EH (cell line): ENCODE results near the gene LGALS9C.
"Not testable (repeated sequence)": the region's sequence is repeated elsewhere in the genome, so short reads cannot be mapped to it uniquely, and the experiment has no call there.

Experiments used
- DNase-seq: peaks from one replicate; pipeline ENCODE4 v3.0.0-alpha.2; 2015; ENCODE audit warnings: low read depth

LGALS9C gene

DNA sequence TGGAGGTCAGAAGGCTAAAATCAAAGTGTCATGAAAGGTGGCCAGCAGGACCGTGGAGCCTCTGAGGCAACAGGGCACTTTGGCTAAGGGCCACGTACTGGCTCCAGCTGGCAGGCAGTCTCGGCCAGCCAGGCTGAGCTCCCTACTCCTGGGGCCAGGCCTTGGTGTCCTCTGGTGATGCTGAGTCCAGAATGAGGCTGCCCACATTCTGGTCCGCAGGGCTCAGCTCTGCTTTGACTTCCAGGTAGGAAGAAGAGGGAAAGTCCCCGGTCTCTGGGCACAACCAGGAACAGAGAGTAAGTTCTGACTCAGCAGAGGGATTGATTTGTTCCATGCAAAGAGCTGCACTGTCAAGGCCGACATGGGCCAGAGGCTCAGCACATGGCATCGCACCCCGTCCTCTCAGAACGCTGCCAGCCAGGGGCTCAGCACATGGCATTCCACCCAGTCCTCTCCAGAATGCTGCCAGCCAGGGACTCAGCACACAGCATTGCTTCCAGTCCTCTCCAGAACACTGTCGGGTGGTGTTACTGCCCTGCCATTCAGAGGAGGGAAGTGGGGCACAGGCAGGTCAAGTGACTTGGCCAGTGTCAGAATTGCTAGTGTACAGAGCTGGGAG lies 2.5 kb downstream of the LGALS9C start:
- not testable (repeated sequence) for DNase-seq

DNA sequence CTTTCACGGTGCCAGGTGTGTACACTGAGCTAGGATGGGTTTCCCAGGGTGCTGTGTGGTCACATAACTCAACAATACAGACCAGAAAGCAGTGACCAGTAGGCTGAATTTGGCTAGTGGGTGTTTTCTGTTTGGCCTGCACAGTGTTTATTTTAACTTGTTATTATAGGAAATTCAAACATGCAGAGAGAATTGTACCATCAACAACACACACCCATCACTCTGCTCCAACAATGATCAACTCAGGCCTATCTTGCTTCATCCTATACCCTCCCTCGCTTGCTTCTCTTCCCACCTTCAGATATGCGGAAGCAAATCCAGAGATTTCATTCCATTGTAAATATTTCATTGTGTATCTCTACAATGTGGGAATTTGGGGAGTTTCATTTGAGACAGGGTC lies 5.2 kb downstream of the LGALS9C start:
- not testable (repeated sequence) for DNase-seq

- not testable (repeated sequence) for DNase-seq
These were observed 9.4 kb downstream of the LGALS9C start for GRCh38 chr17:18485936-18486464.

DNA sequence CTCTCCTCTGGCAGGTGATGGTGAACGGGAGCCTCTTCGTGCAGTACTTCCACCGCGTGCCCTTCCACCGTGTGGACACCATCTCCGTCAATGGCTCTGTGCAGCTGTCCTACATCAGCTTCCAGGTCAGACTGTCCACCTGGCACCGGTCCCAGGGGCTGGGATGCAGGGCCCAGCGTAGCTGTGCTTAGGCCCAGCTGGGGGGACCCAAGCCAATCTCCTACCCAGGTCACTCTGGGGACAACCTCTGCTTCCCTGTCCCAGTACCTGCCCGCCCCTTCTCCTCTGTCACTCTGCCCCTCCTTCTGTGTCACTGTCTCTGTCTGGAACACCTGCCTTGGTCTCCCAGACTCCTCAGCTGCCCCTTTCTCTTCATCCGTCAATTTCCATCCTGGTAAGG lies 11.0 kb downstream of the LGALS9C start:
- DNase-seq, result not testable (repeated sequence)

GRCh38 chr17:18488622-18489021 lies 12.0 kb downstream of the LGALS9C start:
- not testable (repeated sequence) for DNase-seq

DNA sequence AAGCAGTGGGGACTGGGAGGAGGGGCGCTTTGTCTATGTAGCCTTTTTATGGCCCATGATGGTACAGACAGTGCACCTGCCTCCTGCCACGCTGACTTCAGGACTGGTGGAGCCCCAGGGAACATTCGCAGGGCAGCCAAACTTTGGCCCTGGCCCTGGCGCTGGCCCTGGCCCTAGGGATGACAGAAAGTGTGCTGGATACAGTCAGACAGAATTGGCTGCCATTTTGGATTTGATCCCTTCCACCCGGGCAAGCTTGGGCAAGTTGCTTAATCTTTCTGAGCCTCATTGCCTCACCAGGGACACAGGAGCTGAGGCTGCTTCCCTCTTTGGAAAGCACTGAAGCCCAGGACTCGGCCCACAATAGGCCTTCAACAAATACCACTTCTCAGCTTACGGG lies 13.4 kb downstream of the LGALS9C start:
- DNase-seq, result not testable (repeated sequence)

DNA sequence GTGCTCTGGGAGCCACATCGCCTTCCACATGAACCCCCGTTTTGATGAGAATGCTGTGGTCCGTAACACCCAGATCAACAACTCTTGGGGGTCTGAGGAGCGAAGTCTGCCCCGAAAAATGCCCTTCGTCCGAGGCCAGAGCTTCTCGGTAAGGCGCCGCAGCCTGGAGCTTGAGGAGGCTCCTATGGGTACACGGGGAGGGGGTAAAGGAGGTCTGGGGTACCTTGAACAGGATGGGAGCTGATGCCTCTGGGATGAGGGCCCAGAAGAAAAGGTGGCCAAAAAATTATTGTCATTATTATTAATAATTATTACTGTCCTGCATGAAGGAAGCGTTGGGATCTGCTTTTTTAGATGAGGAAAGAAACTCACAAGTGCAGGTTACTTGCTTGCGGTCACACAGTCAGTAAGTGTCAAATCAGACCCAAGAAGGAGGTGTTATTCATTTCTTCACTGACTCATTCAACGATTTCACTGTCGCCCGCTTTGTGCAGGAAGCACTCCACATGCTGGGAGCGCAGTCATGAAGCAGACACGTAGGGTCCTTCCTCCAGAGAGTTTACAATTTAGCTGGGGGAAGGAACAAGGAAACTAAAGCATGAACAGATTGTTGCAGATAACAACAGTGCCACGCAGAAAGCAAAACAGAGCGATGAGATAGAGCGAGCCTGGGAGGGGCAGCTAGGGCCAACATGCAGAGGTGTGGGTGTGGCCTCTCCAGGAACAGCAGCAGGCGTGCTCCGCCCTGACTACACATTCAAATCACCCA lies 16.3 kb downstream of the LGALS9C start:
- DNase-seq, result peak; percentile 61

DNA sequence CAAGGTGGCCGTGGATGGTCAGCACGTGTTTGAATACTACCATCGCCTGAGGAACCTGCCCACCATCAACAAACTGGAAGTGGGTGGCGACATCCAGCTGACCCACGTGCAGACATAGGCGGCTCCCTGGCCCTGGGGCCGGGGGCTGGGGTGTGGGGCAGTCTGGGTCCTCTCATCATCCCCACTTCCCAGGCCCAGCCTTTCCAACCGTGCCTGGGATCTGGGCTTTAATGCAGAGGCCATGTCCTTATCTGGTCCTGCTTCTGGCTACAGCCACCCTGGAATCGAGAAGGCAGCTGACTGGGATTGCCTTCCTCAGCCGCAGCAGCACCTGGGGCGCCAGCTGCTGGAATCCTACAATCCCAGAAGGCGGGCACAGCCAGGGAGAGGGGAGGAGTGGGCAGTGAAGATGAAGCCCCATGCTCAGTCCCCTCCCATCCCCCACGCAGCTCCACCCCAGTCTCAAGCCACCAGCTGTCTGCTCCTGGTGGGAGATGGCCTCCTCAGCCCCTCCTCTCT lies 17.7 kb downstream of the LGALS9C start:
- not testable (repeated sequence) for DNase-seq

- peak; percentile 7 for DNase-seq
These were observed 20.5 kb downstream of the LGALS9C start for GRCh38 chr17:18497044-18497443.

GRCh38 chr17:18499100-18499499 lies 22.5 kb downstream of the LGALS9C start:
- not testable (repeated sequence) for DNase-seq

- DNase-seq, result not testable (repeated sequence)
These were observed 23.2 kb downstream of the LGALS9C start for GRCh38 chr17:18499756-18500155.

- DNase-seq, result not testable (repeated sequence)
These were observed 23.7 kb downstream of the LGALS9C start for GRCh38 chr17:18500281-18500680.

DNA sequence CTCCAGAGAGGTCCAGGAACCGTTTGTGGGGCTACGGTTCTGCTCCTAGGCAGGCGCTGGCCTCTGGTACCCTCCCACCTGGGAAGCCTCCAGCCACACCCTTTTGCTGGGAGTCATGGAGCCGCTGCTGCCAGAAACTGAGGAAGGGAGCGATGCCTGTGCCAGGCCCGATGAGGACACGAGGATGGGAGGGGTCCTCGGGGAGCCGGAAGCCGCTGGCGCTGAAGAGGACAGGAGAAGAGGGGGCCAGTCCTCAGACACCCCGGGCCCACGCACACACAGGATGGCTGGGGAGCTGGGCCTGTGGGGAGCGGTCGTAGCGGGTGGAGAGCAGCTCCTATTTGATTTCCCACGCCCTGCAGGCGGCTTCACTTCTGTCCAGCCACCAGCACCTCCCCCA lies 24.2 kb downstream of the LGALS9C start:
- DNase-seq, result not testable (repeated sequence)

- DNase-seq, result not testable (repeated sequence)
These were observed 26.6 kb downstream of the LGALS9C start for GRCh38 chr17:18503221-18503620.

GRCh38 chr17:18507729-18508128 lies 31.1 kb downstream of the LGALS9C start:
- not testable (repeated sequence) for DNase-seq

- DNase-seq, result not testable (repeated sequence)
These were observed 32.1 kb downstream of the LGALS9C start for GRCh38 chr17:18508667-18509066.

DNA sequence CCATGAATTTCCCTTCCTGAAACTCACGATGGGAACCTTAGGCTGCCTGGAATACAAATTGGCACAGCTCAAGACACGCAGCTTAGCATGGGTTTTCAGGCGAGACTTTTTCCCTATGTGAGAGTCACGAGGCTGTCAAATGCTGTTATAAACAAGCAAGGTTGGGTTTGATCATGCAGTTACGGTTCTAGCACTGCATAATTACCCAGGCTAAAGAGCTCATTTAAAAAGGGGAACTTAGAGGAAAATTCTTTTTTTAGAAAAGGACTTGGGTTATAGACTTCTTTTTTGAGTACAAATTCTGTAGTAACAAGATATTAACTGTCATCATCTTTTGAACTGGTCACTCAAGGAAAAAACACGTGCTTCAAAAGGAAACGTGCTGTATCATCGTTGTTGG lies 44.5 kb downstream of the LGALS9C start:
- not testable (repeated sequence) for DNase-seq

DNA sequence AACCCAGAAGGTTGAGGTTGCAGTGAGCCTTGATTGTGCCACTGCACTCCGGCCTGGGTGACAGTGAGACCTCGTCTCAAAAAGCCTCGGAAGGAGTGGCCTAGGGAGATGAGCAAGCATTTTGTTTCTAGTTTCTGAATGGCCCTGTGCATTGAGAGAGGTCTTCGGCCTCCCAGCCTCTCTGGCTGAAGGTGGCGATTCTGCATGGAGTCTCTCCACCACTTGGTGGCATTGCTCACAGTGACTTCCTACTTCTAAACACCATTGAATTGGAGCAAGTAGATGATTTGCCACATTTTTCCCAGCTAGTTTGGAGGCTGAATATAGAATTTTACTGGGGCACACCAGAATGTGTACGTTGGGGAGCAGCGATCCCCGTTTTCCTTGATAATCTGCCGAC lies 48.4 kb downstream of the LGALS9C start:
- DNase-seq, result not testable (repeated sequence)

DNA sequence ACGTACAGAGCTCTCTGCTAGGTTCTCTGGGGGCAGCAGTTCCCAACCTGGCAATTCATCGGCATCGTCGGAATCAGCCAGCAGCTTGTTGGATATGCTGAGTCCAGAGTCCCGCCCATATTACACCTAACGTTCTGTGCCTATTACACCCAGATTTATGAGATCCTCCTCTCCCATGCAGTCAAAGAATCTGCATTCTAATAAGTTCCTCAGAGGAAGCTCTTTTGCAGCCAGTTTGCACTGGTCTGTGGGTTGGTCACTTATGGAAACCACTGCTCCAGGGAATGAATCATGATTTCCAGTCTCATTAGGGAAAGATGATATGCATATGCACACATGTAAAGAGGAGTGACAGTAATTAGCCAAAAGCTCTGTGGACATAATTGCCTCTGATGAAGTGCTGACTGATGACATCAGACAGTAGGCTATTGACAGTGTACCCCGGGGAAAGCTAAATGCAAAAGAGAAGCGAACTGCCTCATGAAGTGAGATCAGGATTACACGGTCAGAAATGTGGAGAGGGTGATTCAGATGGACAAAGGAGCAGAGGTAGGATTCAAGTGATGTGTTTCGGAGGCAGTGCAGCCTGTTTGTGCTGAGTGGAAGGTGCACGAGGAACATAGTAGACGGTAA lies 49.7 kb downstream of the LGALS9C start:
- not testable (repeated sequence) for DNase-seq

- not testable (repeated sequence) for DNase-seq
These were observed 50.8 kb downstream of the LGALS9C start for GRCh38 chr17:18527354-18527753.

- not testable (repeated sequence) for DNase-seq
These were observed 51.8 kb downstream of the LGALS9C start for GRCh38 chr17:18528435-18528834.

DNA sequence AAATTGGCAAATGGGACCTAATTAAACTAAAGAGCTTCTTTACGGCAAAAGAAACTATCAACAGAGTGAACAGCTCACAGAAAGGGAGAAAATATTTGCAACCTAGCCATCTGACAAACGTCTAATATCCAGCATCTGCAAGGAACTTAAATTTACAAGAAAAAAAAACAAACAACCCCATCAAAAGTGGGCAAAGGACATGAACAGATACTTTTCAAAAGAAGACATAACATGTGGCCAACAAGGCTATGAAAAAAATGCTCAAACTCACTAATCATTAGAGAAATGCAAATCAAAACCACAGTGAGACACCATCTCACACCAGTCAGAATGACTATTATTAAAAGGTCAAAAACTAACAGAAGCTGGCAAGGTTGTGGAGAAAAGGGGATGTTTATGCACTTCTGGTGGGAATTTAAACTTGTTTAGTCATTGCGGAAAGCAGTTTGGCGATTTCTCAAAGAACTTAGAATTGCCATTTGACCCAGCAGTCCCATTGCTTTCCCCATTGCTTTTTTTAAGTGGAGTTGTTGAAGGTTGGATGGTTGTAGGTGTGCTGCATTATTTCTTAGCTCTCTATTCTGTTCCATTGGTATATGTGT lies 52.4 kb downstream of the LGALS9C start:
- not testable (repeated sequence) for DNase-seq
